RPMI8226 (cell line): Measurements from ENCODE around the gene ALOX15.
"Not testable (repeated sequence)": the region's sequence is repeated elsewhere in the genome, so short reads cannot be mapped to it uniquely, and the experiment has no call there.

Source experiments
- DNase-seq: peaks from one replicate; pipeline ENCODE4 v3.0.0-alpha.2; 2015

ALOX15 gene

DNA sequence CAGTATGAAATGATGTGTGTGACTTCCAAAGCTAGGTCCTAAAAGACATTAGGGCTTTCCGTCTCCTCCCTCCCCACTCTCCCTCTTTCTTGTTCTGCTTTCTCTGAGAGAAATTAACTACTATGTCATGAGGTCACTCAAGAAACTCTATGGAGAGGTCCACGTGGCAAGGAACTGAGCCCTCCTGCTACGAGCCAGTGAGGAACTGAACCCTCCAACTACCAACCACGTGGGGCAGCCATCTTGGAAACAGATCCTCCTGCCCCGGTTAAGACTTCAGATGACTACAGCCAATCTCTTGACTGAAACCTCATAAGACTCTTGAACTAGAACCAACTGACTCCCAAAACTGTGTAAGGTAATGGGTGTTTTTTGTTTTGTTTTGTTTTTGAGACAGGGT is 4.2 kb upstream of the ALOX15 start:
- DNase-seq = no peak

GRCh38 chr17:4643676-4644075 is 2.2 kb upstream of the ALOX15 start:
- DNase-seq = no peak

GRCh38 chr17:4642286-4642685 is 808 bp upstream of the ALOX15 start:
- DNase-seq = no peak

GRCh38 chr17:4640569-4641188 is 799 bp downstream of the ALOX15 start:
- DNase-seq = not testable (repeated sequence)

- DNase-seq = peak; percentile 54
Measured at GRCh38 chr17:4639301-4640059, 2.0 kb downstream of the ALOX15 start.

GRCh38 chr17:4638766-4639165 is 2.7 kb downstream of the ALOX15 start:
- not testable (repeated sequence) for DNase-seq

DNA sequence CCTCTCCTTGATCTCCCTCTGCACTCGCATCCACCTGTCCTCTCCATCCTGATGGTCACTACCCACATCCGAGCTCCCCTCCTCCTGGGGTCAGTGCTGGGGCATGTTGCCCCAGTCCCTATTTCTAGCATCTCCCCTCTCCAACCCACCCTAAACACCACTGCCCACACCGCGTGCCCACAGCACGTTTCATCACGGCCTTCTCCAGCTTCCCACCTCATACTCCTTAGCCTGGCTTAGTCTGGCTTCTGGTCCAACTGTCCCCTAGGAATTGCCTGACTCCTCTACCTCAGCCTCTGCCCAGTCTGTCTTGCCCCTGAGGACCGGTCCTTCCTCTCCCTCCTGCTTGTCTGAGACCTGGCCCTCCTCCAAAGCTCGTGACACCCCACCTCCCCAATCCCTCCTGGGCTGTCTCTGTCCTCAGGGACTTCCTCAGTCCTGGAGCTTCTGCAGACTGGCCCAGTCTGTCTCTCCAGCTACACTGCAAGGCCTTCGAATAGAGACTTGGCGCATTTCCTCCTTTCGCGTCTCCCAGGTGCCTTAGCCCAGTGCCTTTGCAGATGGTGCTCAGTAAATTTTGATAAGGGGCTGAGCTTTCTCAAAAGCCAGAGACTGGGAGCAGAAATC is 4.9 kb downstream of the ALOX15 start:
- DNase-seq = peak; percentile 36

- DNase-seq = peak; percentile 73
Measured at GRCh38 chr17:4635823-4636375, 5.6 kb downstream of the ALOX15 start.

GRCh38 chr17:4634976-4635375 is 6.5 kb downstream of the ALOX15 start:
- no peak for DNase-seq

DNA sequence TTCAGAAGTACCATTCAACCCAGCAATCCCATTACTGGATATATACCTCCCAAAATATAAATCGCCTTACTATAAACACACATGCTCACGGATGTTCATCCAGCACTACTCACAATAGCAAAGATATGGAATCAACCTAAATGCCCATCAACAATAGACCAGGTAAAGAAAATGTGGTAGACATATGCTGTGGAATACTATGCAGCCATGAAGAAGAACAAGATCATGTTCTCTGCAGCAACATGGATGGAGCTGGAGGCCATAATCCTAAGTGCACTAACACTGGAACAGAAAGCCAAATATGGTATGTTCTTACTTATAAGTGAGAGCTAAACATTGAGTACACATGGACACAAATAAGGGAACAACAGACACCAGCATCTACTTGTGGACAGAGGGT is 7.8 kb downstream of the ALOX15 start:
- DNase-seq = no peak

DNA sequence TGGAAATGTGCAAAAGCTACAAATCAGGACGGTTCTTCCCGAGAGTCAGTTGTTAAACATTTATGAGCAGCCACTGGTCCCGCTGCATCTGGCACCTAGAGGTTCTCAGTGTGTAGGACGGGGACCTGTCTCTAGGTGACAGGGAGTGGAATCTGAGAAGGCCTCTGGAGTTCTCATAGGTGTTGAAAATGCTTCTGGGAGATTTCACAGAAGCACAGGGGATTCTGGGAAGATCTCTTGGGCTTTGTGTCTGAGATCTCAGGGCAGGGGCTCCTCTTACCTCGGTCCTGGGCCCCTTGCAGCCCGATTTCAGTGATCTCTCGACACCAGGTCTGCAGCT is 8.9 kb downstream of the ALOX15 start:
- DNase-seq = no peak

DNA sequence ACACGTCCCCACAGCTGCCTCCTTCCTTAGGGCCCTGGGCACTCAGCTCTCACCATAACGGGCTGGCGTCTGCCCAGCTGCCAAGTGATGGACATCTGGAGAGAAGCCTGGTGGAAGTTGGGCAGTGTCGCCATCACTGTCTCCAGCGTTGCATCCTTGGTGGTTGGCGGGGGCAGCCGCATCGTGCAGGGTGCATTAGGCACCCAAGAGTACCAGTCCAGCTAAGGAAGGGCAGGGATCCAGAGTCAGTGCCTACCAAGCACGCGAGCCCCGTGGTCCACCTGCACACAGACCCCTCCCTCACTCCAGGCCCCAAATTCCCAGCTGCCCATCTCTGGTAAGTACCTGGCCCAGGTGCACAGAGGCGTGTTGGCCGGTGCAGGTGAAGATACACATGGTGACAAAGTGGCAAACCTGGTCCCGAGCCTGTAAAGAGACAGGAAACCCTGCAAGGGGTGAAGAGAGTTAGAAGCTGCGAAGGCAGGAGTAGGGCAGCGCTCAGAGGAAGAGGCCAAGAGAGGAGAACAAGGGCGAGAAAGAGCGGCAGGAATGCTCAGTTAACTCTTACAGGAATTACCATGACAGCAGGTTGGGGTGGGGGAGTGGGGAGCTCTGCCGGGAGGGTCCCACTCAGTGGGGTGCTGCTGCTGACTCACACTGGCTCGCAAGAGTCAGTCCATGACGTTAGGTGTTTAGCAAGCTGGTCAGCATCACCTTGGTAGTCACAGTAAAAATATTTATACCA is 9.5 kb downstream of the ALOX15 start:
- no peak for DNase-seq

- DNase-seq = no peak
Measured at GRCh38 chr17:4631431-4631830, 10.0 kb downstream of the ALOX15 start.

GRCh38 chr17:4626734-4627256 is 14.7 kb downstream of the ALOX15 start:
- DNase-seq = no peak

DNA sequence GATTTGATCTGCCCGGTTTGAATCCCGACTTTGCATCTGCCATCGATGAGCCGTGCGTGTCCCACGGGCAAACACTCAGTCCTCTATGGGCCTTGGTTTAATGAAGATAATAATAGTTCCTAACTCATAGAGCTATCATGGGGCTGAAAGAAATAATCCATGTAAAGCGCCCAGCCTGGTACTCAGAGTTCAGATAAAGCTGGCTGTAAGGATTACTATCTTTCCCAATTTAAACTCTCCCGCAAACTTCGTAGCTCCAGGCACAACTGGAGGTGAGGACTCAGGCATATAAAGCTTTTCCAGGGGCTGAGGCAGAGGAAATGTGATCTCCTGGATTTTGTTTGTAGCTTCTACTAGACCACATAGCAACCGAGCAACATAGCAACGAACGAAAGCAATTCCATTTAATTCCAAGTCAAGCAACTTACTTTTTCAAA is 16.3 kb downstream of the ALOX15 start:
- DNase-seq = no peak

GRCh38 chr17:4624451-4624911 is 17.0 kb downstream of the ALOX15 start:
- not testable (repeated sequence) for DNase-seq

DNA sequence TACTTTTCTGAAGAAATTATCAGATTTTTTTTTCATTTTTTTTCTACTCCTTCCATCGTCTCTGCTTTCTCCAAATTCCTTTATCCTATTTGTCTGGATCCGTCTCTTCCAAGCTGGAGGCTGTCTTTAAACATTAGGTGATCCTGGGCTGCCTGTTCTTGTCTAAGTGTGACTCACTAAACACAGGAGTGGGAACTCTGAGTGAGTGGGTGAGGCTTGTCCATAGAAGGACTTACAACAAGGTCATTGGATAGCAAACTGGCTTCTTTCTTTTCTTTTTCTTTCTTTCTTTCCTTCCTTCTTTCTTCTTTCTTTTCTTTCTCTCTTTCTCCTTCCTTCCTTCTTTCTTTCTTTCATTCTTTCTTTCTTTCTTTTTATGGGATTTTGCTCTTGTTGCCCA is 18.2 kb downstream of the ALOX15 start:
- DNase-seq = no peak

DNA sequence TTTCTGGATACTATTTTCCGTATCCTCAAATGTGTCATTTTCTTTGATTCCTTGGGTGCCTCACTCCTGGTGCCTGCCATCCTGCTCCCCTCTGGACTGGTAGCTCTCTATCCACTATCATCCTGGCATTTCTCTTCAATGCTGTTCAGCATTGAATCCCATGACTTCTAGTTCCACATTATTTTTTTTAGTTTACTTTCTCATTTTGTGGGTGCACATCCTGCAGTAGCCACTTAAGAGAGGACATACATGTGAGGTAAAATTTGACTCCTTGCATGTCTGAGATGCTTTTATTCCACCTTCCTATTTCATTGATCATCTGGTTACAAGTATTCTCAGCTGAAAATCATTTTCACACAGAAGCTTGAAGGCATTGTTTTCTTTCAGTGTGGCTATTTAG is 19.1 kb downstream of the ALOX15 start:
- no peak for DNase-seq

DNA sequence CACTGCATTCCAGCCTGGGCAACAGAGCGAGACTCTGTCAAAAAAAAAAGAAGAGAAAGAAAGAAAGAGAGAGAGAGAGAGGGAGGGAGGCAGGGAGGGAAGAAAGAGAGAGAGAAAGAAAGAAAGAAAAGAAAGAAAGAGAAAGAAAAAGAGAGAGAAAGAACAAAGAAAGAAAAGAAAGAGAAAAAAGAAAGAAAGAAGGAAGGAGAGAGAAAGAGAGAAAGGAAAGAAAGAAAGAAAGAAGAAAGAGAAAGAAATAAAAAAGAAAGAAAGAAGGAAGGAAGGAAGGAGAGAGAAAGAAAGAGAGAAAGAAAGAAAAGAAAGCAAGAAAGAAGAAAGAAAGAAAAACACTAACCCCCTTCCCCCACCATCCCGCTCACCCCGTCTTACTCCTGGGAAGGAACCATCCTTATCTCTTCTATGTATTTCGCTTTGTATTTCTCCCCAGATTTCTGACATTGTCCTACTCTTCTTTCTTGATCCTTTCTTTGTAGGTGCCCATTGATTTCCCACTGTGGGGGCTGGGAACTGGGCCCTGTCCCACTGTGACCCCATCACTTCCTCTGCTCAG is 20.9 kb downstream of the ALOX15 start:
- DNase-seq = no peak

DNA sequence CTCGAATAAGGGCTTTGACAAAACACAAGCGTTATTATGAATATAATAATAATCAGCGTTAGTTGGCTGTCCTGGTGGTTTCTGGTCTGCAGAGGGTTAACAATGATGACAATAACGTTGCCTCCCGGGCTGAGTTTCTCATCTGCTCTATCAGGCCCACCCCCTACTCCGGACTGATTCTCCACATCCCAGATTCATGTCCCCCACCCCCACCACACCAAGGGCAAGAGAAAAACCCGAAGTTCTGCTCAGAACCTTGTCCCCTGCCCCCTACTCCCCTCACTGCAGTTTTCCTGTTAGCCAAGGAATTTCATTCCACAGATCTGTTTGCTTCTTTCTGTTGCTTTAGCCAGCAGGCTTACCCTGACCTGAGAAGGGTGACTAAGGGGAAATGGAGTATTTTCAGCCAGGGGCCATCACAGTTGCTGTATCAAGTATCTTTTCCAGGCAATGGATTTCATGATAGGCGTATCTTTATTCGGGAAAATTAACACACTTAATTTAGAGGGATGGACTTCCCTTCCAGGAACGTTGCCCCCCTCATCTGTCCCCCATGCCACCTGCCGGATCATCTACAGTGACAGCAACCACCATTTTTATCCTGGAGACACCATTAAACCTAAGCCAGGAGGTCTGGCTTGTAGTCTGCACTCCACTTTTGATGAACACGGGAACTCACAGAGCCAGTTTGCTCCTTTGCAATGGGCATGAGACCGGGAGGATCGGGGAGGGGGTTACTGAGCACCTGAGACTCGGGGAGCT is 23.7 kb downstream of the ALOX15 start:
- no peak for DNase-seq

- no peak for DNase-seq
Measured at GRCh38 chr17:4617090-4617489, 24.4 kb downstream of the ALOX15 start.

DNA sequence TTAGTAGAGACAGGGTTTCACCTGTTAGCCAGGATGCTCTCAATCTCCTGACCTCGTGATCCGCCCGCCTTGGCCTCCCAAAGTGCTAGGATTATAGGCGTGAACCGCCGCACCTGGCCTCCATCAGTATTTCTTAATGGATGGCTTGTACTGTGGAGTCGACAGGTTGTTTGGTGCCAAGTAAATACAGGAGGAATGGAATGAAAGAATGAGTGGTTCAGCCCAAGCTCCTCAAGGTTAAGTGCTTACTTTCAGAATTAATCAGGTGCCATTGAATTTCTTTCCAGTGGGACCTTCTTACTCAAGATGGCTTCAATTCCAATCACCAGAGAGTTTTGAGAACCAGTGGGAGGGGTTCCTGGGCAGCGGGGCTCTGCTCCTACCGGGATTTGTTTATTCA is 25.0 kb downstream of the ALOX15 start:
- no peak for DNase-seq
